HL-60 (cell line): Measurements from ENCODE around the gene ASIC1.

Experiments used
- DNase-seq, 2 experiments: peaks; one replicate each; pipeline ENCODE4 v3.0.0-alpha.2; 2010 to 2020; ENCODE audit warnings: low read depth in 1 of 2, low spot score in 1 of 2
- H3K27ac ChIP-seq: fragments of 250-450 bp; sonication (Bioruptor Pico); replicated peaks from 2 replicates; pipeline ENCODE4 v1.5.1; 2020; ENCODE audit warnings: mild to moderate bottlenecking, moderate library complexity
- H3K27me3 ChIP-seq: fragments of 250-450 bp; sonication (Bioruptor Pico); 2 replicates; pipeline ENCODE4 v1.5.1; 2021; ENCODE audit warnings: mild to moderate bottlenecking, moderate library complexity; ENCODE audit not compliant: insufficient read depth, poor library complexity, severe bottlenecking
- H3K4me3 ChIP-seq: replicated peaks from 2 replicates; pipeline ENCODE4 v1.5.1; 2011; ENCODE audit warnings: mild to moderate bottlenecking, control low read depth, low read length; ENCODE audit not compliant: insufficient read depth
- GABPA ChIP-seq: IDR thresholded peaks from 2 replicates; pipeline ENCODE4 v1.6.1; 2012; ENCODE audit warnings: low read depth
- POLR2AphosphoS5 ChIP-seq: IDR thresholded peaks from 2 replicates; pipeline ENCODE4 v1.6.1; 2012; ENCODE audit warnings: low read depth
- SPI1 ChIP-seq: IDR thresholded peaks from 2 replicates; pipeline ENCODE4 v1.6.1; 2012; ENCODE audit warnings: low read depth, mild to moderate bottlenecking, borderline replicate concordance
- TF ChIP-seq, protein P1 (sequence below): IDR thresholded peaks from one replicate; pipeline ENCODE4 v1.5.1; 2011; ENCODE audit warnings: low read length, control low read depth, inconsistent platforms; ENCODE audit not compliant: insufficient read depth
- TF ChIP-seq, protein P2 (sequence below): IDR thresholded peaks from 2 replicates; pipeline ENCODE4 v1.6.1; 2012; ENCODE audit warnings: low read depth; ENCODE audit not compliant: insufficient replicate concordance

The ASIC1 gene

DNA sequence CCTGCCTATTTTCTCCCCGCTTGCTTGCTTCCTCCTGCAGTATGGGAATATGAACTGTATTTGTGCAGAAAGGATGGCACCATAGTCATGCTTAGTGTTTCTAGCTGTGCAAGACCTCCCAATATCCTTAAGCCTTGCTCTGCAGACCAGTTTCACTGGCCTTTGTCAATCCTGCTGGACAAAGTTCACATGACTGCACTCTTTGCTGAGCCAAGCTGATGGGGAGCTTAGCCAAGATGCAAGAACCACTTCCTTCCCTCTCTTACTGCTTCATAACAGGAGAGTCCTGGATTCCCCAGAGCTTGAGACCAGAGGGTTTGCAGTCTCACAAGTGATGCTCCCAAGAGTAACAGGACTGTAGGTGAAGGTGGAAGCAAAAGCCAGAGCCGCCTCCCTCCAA, 3.8 kb downstream of the ASIC1 start:
- no peak for DNase-seq
- Histone ChIP-seq H3K27me3 (peaks cover 2% of the 10 kb centered on the region), H3K27ac (no peak overlapping the region), H3K4me3 (no peak overlapping the region)
- TF ChIP-seq POLR2AphosphoS5 (no peak), GABPA (no peak), SPI1 (no peak)
- TF ChIP-seq, protein P1, sequence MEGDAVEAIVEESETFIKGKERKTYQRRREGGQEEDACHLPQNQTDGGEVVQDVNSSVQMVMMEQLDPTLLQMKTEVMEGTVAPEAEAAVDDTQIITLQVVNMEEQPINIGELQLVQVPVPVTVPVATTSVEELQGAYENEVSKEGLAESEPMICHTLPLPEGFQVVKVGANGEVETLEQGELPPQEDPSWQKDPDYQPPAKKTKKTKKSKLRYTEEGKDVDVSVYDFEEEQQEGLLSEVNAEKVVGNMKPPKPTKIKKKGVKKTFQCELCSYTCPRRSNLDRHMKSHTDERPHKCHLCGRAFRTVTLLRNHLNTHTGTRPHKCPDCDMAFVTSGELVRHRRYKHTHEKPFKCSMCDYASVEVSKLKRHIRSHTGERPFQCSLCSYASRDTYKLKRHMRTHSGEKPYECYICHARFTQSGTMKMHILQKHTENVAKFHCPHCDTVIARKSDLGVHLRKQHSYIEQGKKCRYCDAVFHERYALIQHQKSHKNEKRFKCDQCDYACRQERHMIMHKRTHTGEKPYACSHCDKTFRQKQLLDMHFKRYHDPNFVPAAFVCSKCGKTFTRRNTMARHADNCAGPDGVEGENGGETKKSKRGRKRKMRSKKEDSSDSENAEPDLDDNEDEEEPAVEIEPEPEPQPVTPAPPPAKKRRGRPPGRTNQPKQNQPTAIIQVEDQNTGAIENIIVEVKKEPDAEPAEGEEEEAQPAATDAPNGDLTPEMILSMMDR = no peak
- TF ChIP-seq, protein P2, sequence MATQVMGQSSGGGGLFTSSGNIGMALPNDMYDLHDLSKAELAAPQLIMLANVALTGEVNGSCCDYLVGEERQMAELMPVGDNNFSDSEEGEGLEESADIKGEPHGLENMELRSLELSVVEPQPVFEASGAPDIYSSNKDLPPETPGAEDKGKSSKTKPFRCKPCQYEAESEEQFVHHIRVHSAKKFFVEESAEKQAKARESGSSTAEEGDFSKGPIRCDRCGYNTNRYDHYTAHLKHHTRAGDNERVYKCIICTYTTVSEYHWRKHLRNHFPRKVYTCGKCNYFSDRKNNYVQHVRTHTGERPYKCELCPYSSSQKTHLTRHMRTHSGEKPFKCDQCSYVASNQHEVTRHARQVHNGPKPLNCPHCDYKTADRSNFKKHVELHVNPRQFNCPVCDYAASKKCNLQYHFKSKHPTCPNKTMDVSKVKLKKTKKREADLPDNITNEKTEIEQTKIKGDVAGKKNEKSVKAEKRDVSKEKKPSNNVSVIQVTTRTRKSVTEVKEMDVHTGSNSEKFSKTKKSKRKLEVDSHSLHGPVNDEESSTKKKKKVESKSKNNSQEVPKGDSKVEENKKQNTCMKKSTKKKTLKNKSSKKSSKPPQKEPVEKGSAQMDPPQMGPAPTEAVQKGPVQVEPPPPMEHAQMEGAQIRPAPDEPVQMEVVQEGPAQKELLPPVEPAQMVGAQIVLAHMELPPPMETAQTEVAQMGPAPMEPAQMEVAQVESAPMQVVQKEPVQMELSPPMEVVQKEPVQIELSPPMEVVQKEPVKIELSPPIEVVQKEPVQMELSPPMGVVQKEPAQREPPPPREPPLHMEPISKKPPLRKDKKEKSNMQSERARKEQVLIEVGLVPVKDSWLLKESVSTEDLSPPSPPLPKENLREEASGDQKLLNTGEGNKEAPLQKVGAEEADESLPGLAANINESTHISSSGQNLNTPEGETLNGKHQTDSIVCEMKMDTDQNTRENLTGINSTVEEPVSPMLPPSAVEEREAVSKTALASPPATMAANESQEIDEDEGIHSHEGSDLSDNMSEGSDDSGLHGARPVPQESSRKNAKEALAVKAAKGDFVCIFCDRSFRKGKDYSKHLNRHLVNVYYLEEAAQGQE = no peak

DNA sequence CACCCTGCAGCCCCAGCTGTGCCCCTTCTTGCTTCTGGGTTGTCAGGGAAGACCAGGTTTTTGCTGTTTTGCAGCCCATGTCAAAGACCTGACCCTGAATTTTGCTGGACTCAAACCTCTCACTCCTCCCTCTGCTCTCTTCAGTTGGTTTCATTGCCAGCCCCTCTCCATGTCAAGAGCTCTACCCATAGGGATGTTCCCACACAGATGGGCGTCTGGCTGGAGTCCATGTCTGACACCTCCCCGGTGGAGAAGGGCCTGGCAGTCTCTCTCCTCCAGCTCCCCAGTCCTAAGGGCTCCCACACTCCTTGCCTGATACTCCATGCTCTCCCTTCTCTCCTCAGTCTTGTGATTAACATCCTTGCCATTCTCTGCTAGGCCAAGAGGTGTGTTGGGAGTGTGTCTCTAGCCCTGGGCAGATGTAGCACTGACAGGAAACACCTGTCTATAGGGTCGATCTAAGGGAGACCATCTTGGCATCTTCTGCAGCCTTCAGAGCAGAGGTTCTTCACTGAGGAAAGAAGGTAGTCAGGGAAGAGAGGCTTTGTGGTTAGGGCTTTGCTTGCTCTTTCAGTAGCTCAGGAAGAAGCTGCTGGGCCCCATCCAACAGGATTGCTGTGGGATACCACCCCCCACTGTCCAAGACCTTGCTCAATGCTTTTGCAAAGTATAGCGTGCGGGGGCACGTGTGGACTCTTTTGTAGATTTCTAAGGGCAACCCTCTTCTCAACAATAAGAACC, 4.7 kb downstream of the ASIC1 start:
- H3K4me3 ChIP-seq = no peak overlapping the region
- DNase-seq = no peak
- no peak overlapping the region for H3K27ac ChIP-seq
- TF ChIP-seq GABPA (no peak), SPI1 (no peak), POLR2AphosphoS5 (no peak)
- TF ChIP-seq, protein P2 = no peak
- TF ChIP-seq, protein P1 = no peak
- H3K27me3 ChIP-seq = no peaks in the 10 kb centered on the region

DNA sequence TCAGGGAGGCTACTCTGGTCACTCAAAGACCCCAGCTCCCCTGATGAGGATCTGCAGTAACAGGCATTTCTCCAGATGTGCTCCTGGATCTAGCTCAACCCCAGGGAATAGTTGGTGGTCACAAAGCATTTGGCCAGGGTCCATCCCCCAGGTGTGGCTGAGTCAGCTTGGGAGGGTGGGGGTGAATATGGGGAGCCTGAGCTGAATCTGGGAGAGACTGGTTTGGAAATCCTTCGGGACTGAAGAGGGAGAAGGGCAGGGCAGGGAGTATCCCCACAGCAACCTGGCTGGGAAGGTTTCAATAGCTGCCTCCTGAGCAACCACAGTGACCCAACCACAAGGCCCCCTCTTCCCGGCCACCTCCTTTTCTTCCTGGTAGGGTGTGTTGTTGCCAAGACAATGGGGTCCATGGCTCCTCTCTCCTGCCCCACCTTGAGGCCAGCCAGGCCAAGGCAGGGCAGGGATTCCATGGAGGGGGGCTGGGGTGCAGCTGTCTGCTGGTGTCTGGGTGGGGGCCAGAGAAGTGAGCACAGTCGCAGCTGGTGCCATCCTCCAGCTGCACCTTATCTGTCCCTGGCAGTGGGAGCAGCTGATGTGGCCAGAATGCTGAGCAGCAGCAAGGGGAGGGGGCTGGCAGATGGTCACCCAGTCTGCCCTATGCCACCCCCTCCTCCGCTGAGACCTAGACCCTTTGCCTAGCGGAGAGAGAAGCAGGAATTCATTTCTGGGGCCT, 5.5 kb downstream of the ASIC1 start:
- H3K27me3 ChIP-seq = no peaks in the 10 kb centered on the region
- no peak overlapping the region for H3K27ac ChIP-seq
- DNase-seq = no peak
- no peak overlapping the region for H3K4me3 ChIP-seq
- TF ChIP-seq GABPA (no peak), POLR2AphosphoS5 (no peak), SPI1 (no peak)
- TF ChIP-seq, protein P1 = no peak
- TF ChIP-seq, protein P2 = no peak
